Type B pancreatic cell (in vitro differentiated cells): ENCODE results near the gene PRB2. TPM values are rescaled to one million over a fixed set of nuclear protein-coding genes. Genes with fewer than 3 reads are reported as not detected.

Source experiments
- DNase-seq: peaks from one replicate; pipeline ENCODE4 v3.0.0; 2021; ENCODE audit warnings: mixed read lengths; ENCODE audit not compliant: unreplicated experiment; ENCODE audit errors: extremely low spot score
- H3K27ac Mint-ChIP-seq: 2 replicates; pipeline ENCODE4 v1.8.0; 2021; ENCODE audit warnings: mild to moderate bottlenecking, mixed read lengths
- H3K27me3 Mint-ChIP-seq: 2 replicates; pipeline ENCODE4 v1.8.0; 2021; ENCODE audit warnings: mixed read lengths
- H3K36me3 Mint-ChIP-seq: 2 replicates; pipeline ENCODE4 v1.8.0; 2021; ENCODE audit warnings: mixed read lengths
- H3K4me1 Mint-ChIP-seq: one replicate; pipeline ENCODE4 v1.8.0; 2021; ENCODE audit warnings: mixed read lengths; ENCODE audit not compliant: unreplicated experiment
- H3K4me3 Mint-ChIP-seq: 2 replicates; pipeline ENCODE4 v1.8.0; 2021; ENCODE audit warnings: mild to moderate bottlenecking, mixed read lengths
- H3K9me3 Mint-ChIP-seq: 2 replicates; pipeline ENCODE4 v1.8.0; 2021; ENCODE audit warnings: mixed read lengths
- CTCF ChIP-seq: fragments of 200-600 bp; sonication (generic); conservative IDR thresholded peaks from 2 replicates; pipeline ENCODE4 v1.5.0; 2021; ENCODE audit warnings: antibody characterized with exemption, mild to moderate bottlenecking
- total RNA-seq: library from RNA; stranded (reverse); gene quantifications from 2 replicates; pipeline ENCODE4 v1.2.1, GENCODE V29; 2021; ENCODE audit warnings: low replicate concordance

The PRB2 gene
- total RNA-seq, 1 donor from 2014 or later = not detected

- H3K27ac Mint-ChIP-seq = no peak overlapping the region
- H3K36me3 Mint-ChIP-seq = no peaks in the 10 kb centered on the region
- no peaks in the 10 kb centered on the region for H3K4me1 Mint-ChIP-seq
- H3K27me3 Mint-ChIP-seq = no peaks in the 10 kb centered on the region
- H3K4me3 Mint-ChIP-seq = no peak overlapping the region
- peak; percentile 69 for TF ChIP-seq CTCF
- H3K9me3 Mint-ChIP-seq = no peaks in the 10 kb centered on the region
- DNase-seq = no peak
Observed at GRCh38 chr12:11347810-11348209, 47.6 kb downstream of the PRB2 start.

GRCh38 chr12:11344500-11344899, 50.9 kb downstream of the PRB2 start:
- no peak for TF ChIP-seq CTCF
- DNase-seq = no peak
- Mint-ChIP-seq H3K36me3 (no peaks in the 10 kb centered on the region), H3K9me3 (no peaks in the 10 kb centered on the region), H3K4me3 (no peak overlapping the region), H3K27me3 (no peaks in the 10 kb centered on the region), H3K4me1 (no peaks in the 10 kb centered on the region), H3K27ac (no peak overlapping the region)

Other genes starting within 250 kb of the PRB2 start
- gene SMIM10L1, start 224.4 kb downstream of the PRB2 start, total RNA-seq = 15.1 and 24.0 TPM in 2 replicates
- gene TAS2R42, start 208.6 kb downstream of the PRB2 start, total RNA-seq = not detected in 2 replicates
- 0.26 TPM in 1 of 2 replicates, not detected in the other for gene PRB3, start 125.9 kb downstream of the PRB2 start, total RNA-seq
- gene PRB4, start 85.1 kb downstream of the PRB2 start, total RNA-seq = not detected in 2 replicates